Right lobe of liver (tissue), 6 donors: Measurements from ENCODE around the gene SYT6. TPM values are rescaled to one million over a fixed set of nuclear protein-coding genes. Genes with fewer than 3 reads are reported as not detected.
"Not testable (repeated sequence)": the region's sequence is repeated elsewhere in the genome, so short reads cannot be mapped to it uniquely, and the experiment has no call there.

Source experiments
- ATAC-seq, 4 donors: fragments of 200-7000 bp; cut with Tn5 transposase; one replicate each; pipeline ENCODE4 v1.9.1; 2020; ENCODE audit warnings: mild to moderate bottlenecking in 4 of 4, moderate library complexity in 4 of 4
- DNase-seq, 3 donors: peaks; one replicate each; pipeline ENCODE4 v3.0.0-alpha.2; 2020
- H3K27ac ChIP-seq, 3 donors: fragments of 200-600 bp; one replicate each; pipeline ENCODE4 v1.8.0; 2022
- H3K27me3 ChIP-seq, 2 donors: fragments of 200-600 bp; one replicate each; pipeline ENCODE4 v1.8.0; 2022
- H3K36me3 ChIP-seq, 4 donors: fragments of 200-600 bp; sonication (generic) in 1 of 4; one replicate each; pipeline versions ENCODE4 v1.5.1 to v1.8.0; 2017 to 2022; ENCODE audit warnings: control low read depth in 1 of 4
- H3K4me1 ChIP-seq, 4 donors: fragments of 200-600 bp; sonication (generic) in 1 of 4; one replicate each; pipeline versions ENCODE4 v1.5.1 to v1.8.0; 2017 to 2022; ENCODE audit warnings: control low read depth in 1 of 4
- H3K4me3 ChIP-seq, 3 donors: fragments of 200-600 bp; one replicate each; pipeline ENCODE4 v1.8.0; 2022
- H3K9me3 ChIP-seq, 4 donors: fragments of 200-600 bp; sonication (generic) in 1 of 4; one replicate each; pipeline versions ENCODE4 v1.5.1 to v1.8.0; 2017 to 2022; ENCODE audit warnings: control low read depth in 1 of 4
- POLR2A ChIP-seq: fragments of 450-650 bp; IDR thresholded peaks from one replicate; pipeline ENCODE4 v1.6.1; 2017; ENCODE audit warnings: antibody characterized with exemption, mild to moderate bottlenecking
- WGBS: methylation state at CpG from one replicate; pipeline ENCODE4 v1.1.6; 2018; ENCODE audit warnings: low coverage, low lambda C conversion rate; ENCODE audit not compliant: insufficient coverage; ENCODE audit errors: missing lambda C conversion rate; 5-methylcytosine and 5-hydroxymethylcytosine counted together
- intact Hi-C, 2 donors: fragments of 100-400 bp; cut with DNase I; formaldehyde crosslinking; loops; one replicate each; pipeline versions ENCODE4 v1.11.2 to v1.14.1; 2022
- total RNA-seq, 6 experiments: library from RNA; depleted of rRNA in 2 of 6; stranded (reverse); fragments of >200 nt in 2 of 6; fragmentation: NEBNext Ultra II Directional in 3 of 6; extraction: Animal tissue kit (Norgen Biotek cat#: 25700) in 3 of 6; gene quantifications; one replicate each; pipeline versions ENCODE4 v1.1.0 to v1.2.4, GENCODE V29; 2016 to 2023
- TF ChIP-seq, protein P1 (sequence below), 4 donors: fragments of 200-600 bp in 3 of 4; fragments of 450-650 bp in 1 of 4; IDR thresholded peaks; one replicate each; pipeline versions ENCODE4 v1.5.1 to v1.8.0; 2016 to 2022; ENCODE audit warnings: antibody characterized with exemption in 4 of 4, mild to moderate bottlenecking in 2 of 4
- donor health status: DM: no; HTN: yes; CAD: no.
- donor health status: DM: no; HTN: no; CAD: no.
- donor health status: DM: no; HTN: no; CAD: no.
- donor health status: DM: no; HTN: yes; CAD: no.
- donor health status: DM: no; HTN: yes; CAD: no.

The SYT6 gene
- total RNA-seq, 6 experiments from 2014 or later = not detected

DNA sequence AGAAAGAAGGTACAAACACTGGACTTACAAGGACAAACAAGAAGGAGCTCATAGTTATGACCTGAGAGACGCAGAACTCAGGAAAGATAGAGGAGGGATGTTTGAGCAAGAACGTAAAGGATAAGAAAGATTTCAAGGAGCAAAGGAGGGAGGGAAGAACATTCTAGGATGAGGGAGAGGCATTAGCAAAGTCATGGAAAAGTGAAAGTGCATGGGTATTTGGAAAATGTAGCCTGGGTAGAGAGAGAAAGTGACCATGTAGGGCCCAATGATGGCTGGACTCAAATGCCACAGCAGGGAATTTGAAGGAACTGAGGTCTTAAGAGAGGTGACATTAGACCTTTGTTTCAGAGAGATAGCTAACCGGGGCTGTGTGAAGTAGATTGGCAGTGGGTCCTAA, 76.5 kb downstream of the SYT6 start:
- intact Hi-C loops = no loop called here

DNA sequence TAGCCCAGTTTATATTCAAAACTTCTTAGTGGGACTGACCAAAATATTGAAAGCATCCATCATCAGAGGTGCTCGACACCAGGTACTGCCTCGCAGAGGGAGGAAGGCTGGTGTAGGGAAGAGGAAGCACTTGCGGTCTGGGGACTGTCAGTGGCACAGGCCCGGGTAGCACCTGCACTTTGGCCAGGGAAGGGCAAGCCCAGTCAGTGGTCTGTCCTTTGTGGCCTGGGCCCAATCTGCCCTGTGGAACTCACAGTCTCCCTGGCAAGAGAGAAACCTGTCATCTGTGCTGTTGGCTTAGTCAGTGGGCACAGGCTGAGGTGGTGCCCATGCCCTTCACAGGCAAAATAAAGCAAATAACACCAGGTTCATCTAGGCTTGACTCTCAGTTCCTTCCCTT, 77.4 kb downstream of the SYT6 start:
- no peaks in the 10 kb centered on the region for H3K9me3 ChIP-seq
- ATAC-seq (no peak), DNase-seq (no peak)
- intact Hi-C loops = no loop called here
- H3K4me3 ChIP-seq = no peak overlapping the region
- H3K27me3 ChIP-seq = no peaks in the 10 kb centered on the region
- no peaks in the 10 kb centered on the region for H3K4me1 ChIP-seq
- 20% methylated on average over 1 of the region's 4 CpGs for WGBS
- TF ChIP-seq, protein P1, sequence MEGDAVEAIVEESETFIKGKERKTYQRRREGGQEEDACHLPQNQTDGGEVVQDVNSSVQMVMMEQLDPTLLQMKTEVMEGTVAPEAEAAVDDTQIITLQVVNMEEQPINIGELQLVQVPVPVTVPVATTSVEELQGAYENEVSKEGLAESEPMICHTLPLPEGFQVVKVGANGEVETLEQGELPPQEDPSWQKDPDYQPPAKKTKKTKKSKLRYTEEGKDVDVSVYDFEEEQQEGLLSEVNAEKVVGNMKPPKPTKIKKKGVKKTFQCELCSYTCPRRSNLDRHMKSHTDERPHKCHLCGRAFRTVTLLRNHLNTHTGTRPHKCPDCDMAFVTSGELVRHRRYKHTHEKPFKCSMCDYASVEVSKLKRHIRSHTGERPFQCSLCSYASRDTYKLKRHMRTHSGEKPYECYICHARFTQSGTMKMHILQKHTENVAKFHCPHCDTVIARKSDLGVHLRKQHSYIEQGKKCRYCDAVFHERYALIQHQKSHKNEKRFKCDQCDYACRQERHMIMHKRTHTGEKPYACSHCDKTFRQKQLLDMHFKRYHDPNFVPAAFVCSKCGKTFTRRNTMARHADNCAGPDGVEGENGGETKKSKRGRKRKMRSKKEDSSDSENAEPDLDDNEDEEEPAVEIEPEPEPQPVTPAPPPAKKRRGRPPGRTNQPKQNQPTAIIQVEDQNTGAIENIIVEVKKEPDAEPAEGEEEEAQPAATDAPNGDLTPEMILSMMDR (IDR thresholded peaks at IDR 0.05) = no peak
- no peak for TF ChIP-seq POLR2A
- H3K27ac ChIP-seq = no peak overlapping the region
- H3K36me3 ChIP-seq = no peaks in the 10 kb centered on the region

More for the DNA sequence above, 76.5 kb downstream of the SYT6 start:
- Histone ChIP-seq H3K4me1 (no peaks in the 10 kb centered on the region), H3K9me3 (no peaks in the 10 kb centered on the region), H3K4me3 (no peak overlapping the region), H3K27ac (no peak overlapping the region), H3K27me3 (no peaks in the 10 kb centered on the region), H3K36me3 (no peaks in the 10 kb centered on the region)
- ATAC-seq (no peak), DNase-seq (no peak)
- WGBS = 65% methylated on average over 3 of the region's 3 CpGs
- TF ChIP-seq, protein P1 (IDR thresholded peaks at IDR 0.05) = no peak
- no peak for TF ChIP-seq POLR2A

DNA sequence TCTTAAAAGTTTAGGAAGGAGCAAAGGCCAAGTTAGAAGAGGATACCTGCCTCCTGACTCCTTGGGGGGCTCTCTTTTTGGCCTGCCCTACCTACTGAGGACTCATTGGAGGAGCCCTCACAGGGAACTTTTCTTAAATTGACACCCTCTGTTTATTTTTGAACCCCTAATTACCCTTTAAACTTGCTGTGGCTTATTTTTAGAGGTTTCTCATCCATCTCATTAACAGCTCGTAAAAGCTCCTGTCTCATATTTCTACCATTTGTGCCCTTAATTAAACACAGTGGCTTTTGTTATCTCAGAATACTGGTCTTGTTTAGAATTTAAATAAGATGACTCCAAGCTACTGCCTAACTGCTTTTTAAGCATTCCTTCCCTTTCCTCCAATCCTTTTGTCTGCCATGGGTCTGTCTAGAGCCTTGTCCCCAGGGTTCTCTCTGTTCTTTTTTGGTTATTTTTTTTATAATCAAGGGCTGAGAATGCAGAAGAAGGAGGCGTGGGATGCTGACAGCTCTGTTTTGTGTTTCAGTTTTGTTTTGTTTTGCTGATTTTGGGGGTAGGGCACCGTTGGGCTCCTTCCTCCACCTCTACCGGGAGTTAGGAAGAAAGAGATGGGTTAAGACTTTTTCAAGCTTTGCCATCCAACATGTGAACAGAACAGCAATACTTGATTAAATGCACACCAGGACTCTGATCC, 78.0 kb downstream of the SYT6 start:
- H3K9me3 ChIP-seq = no peaks in the 10 kb centered on the region
- H3K4me1 ChIP-seq = no peaks in the 10 kb centered on the region
- no peaks in the 10 kb centered on the region for H3K27me3 ChIP-seq
- DNase-seq = no peak
- H3K36me3 ChIP-seq = no peaks in the 10 kb centered on the region
- 39% methylated on average over 4 of the region's 4 CpGs for WGBS
- ATAC-seq = peak in 2 of 4 donors; percentile 25 to 53
- no peak overlapping the region for H3K27ac ChIP-seq
- intact Hi-C loops = no loop called here
- TF ChIP-seq POLR2A = no peak
- TF ChIP-seq, protein P1 (IDR thresholded peaks at IDR 0.05) = no peak
- H3K4me3 ChIP-seq = no peak overlapping the region

DNA sequence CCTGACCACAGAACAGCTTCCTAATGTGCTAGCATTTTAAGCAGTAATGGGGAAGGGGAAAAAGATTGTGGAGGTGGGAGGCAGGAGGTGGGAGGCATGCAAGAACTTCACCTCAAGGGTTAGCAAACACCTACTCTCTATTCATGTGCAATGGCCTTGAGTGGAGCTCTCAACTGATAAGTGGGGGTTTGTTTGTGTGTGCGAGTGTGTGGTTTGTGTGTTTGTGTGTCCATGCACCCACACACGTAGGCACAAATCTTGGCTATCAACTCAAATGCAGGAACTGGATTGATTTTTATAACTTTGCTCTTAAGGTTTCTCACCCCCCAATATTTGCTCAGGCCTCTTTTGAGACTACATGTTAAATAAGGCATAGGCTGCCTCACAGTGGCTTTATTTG, 78.6 kb downstream of the SYT6 start:
- no peak overlapping the region for H3K4me3 ChIP-seq
- intact Hi-C loops = no loop called here
- no peaks in the 10 kb centered on the region for H3K9me3 ChIP-seq
- H3K4me1 ChIP-seq = no peaks in the 10 kb centered on the region
- DNase-seq (no peak), ATAC-seq (no peak)
- no peak overlapping the region for H3K27ac ChIP-seq
- 57% methylated on average over 2 of the region's 2 CpGs for WGBS
- TF ChIP-seq, protein P1 (IDR thresholded peaks at IDR 0.05) = no peak
- no peak for TF ChIP-seq POLR2A
- no peaks in the 10 kb centered on the region for H3K27me3 ChIP-seq
- H3K36me3 ChIP-seq = no peaks in the 10 kb centered on the region

DNA sequence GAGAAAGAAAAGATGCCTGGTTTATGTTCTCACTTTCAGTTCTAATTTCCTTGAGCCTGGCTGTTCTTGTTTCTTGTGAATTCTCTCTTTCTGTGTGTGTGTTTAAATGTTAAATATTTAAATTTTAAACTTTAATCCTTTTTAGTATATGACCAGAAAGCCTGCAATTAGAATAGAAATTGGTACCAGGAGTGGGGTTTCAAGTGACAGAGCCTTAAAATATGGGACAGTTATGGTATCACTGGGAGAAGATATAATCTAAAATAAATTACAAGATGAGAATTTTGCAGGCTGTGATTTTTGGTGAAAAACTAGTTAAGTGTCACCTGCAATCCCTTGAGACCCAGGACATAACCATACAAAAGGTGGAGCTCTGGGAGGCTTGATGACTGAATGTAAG, 81.4 kb downstream of the SYT6 start:
- H3K4me3 ChIP-seq = no peak overlapping the region
- no peaks in the 10 kb centered on the region for H3K36me3 ChIP-seq
- H3K9me3 ChIP-seq = no peaks in the 10 kb centered on the region
- TF ChIP-seq, protein P1 (IDR thresholded peaks at IDR 0.05) = no peak
- H3K27ac ChIP-seq = no peak overlapping the region
- intact Hi-C loops = no loop called here
- no peaks in the 10 kb centered on the region for H3K27me3 ChIP-seq
- ATAC-seq (no peak), DNase-seq (no peak)
- no peaks in the 10 kb centered on the region for H3K4me1 ChIP-seq

DNA sequence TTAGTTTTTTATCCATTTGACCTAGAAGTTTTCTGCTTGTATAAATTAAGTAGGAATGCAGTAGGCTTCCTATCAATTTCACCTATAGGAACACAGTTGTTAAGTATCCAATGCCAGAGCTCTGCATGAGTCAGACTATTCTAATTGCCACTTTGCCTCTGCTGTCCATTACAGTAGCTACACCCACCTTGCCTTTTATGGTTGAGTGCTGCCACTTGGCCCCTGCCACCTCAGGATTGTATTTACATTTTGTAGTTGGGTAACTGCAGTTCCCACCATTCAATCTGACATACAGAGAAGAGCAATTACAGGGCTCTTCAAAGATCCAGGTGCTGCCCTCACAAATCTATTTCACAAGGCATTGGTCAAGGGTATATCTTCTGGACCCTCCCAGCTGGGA, 83.9 kb downstream of the SYT6 start:
- H3K4me1 ChIP-seq, H3K4me3 ChIP-seq, intact Hi-C loops, H3K36me3 ChIP-seq, H3K27me3 ChIP-seq, ATAC-seq, H3K27ac ChIP-seq, DNase-seq, H3K9me3 ChIP-seq: not testable (repeated sequence)

DNA sequence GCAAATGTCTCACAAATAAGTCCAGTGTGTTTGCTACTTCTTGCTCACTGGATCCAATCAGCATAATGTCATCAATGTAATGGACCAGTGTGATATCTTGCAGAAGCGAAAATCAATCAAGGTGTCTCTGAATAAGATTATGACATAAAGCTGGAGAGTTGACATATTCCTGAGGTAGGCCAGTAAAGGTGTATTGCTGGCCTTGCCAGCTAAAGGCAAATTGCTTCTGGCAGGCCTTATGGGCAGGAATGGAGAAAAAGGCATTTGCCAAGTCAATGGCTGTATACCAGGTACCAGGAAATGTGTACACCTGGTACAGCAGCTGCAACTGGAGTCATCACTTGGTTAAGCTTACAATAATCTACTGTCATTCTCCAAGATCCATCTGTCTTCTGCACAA, 85.0 kb downstream of the SYT6 start:
- H3K27me3 ChIP-seq, DNase-seq, ATAC-seq, H3K4me1 ChIP-seq, intact Hi-C loops, H3K9me3 ChIP-seq, H3K27ac ChIP-seq, H3K4me3 ChIP-seq, H3K36me3 ChIP-seq: not testable (repeated sequence)
- WGBS = 80% methylated on average over 1 of the region's 1 CpG
